Ascending aorta (tissue), 2 donors: ENCODE results near the gene PTPRR. TPM values are rescaled to one million over a fixed set of nuclear protein-coding genes. Genes with fewer than 3 reads are reported as not detected.

Source experiments
- DNase-seq, 2 donors: peaks; one replicate each; pipeline ENCODE4 v3.0.0-alpha.2; 2019; ENCODE audit warnings: low spot score in 2 of 2
- H3K27ac ChIP-seq, 2 donors: fragments of 200-600 bp; sonication (generic); one replicate each; pipeline ENCODE4 v1.5.1; 2016 to 2017; ENCODE audit warnings: mild to moderate bottlenecking in 1 of 2
- H3K27me3 ChIP-seq: fragments of 200-600 bp; sonication (generic); one replicate; pipeline ENCODE4 v1.5.1; 2017
- H3K36me3 ChIP-seq, 2 donors: fragments of 200-600 bp; sonication (generic); one replicate each; pipeline ENCODE4 v1.5.1; 2016
- H3K4me1 ChIP-seq, 2 donors: fragments of 200-600 bp; sonication (generic); one replicate each; pipeline ENCODE4 v1.5.1; 2016 to 2017; ENCODE audit warnings: mild to moderate bottlenecking in 1 of 2
- H3K4me3 ChIP-seq, 2 donors: fragments of 200-600 bp; sonication (generic); one replicate each; pipeline ENCODE4 v1.5.1; 2016 to 2017; ENCODE audit warnings: mild to moderate bottlenecking in 1 of 2
- H3K9me3 ChIP-seq, 2 donors: fragments of 200-600 bp; sonication (generic); one replicate each; pipeline ENCODE4 v1.5.1; 2016
- intact Hi-C: fragments of 100-400 bp; cut with DNase I; formaldehyde crosslinking; loops from one replicate; pipeline ENCODE4 v1.15.1; 2023
- total RNA-seq: library from RNA; depleted of rRNA; stranded (reverse); fragments of >200 nt; gene quantifications from one replicate; pipeline ENCODE4 v1.1.0, GENCODE V29; 2016
- TF ChIP-seq, protein P1 (sequence below), 3 experiments: fragments of 200-600 bp in 2 of 3; fragments of 450-650 bp in 1 of 3; sonication (generic) in 2 of 3; IDR thresholded peaks; one replicate each; pipeline ENCODE4 v1.5.1; 2016 to 2019; ENCODE audit warnings: antibody characterized with exemption in 3 of 3, mild to moderate bottlenecking in 1 of 3, moderate library complexity in 1 of 3

Gene PTPRR
- total RNA-seq, 1 donor from 2014 or later = not detected

DNA sequence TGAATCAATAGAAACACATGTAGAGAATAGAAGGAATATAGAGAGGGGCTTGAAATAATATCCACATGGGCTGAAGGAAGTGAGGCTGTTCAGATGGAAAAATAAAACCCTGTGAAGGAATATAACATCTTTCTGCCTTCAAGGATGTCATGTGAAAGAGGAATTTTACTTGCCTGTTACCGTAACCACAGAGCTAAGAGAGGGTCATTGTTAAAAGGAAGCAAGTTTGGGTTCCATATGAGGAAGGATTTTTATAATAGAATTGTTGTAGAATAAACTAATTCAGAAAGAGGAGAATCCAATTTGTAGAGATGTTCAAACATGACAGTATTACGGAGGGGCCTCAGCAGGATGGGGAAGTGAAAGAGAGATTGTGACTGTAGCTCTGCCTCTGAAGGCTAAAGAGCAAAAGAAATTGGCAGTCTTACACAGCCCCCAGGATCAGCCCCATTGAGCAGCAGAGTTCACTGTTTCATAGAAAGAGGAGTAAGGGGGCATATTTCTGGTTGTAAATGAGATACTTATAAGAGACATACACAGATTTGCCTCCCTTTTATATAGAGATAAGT lies 41.8 kb upstream of the PTPRR start:
- TF ChIP-seq, protein P1, sequence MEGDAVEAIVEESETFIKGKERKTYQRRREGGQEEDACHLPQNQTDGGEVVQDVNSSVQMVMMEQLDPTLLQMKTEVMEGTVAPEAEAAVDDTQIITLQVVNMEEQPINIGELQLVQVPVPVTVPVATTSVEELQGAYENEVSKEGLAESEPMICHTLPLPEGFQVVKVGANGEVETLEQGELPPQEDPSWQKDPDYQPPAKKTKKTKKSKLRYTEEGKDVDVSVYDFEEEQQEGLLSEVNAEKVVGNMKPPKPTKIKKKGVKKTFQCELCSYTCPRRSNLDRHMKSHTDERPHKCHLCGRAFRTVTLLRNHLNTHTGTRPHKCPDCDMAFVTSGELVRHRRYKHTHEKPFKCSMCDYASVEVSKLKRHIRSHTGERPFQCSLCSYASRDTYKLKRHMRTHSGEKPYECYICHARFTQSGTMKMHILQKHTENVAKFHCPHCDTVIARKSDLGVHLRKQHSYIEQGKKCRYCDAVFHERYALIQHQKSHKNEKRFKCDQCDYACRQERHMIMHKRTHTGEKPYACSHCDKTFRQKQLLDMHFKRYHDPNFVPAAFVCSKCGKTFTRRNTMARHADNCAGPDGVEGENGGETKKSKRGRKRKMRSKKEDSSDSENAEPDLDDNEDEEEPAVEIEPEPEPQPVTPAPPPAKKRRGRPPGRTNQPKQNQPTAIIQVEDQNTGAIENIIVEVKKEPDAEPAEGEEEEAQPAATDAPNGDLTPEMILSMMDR (IDR thresholded peaks at IDR 0.05) = no peak
- no peak overlapping the region for H3K4me3 ChIP-seq
- no peak overlapping the region for H3K27ac ChIP-seq
- H3K9me3 ChIP-seq = no peaks in the 10 kb centered on the region
- intact Hi-C loops = no loop called here
- DNase-seq = no peak
- H3K4me1 ChIP-seq = no peaks in the 10 kb centered on the region
- no peaks in the 10 kb centered on the region for H3K27me3 ChIP-seq
- no peaks in the 10 kb centered on the region for H3K36me3 ChIP-seq

DNA sequence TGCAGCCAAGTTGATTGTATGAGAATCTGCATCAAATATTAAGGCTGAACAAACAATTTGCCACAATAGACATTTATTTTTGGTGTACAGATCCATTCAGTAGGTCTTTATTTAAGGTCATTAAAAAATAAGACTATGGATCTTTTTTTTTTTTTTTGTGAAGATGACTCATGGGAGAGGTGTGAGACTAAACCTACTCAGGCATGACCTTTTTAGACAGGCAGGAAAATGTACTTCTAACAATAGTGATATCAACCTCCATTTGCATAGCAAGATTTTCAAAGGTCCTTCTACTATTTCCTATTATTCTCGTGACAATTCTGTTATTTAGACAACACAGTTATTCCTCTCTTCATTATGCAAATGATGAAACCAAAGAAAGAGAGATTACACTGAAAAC lies 39.9 kb upstream of the PTPRR start:
- Histone ChIP-seq H3K27me3 (no peaks in the 10 kb centered on the region), H3K27ac (no peak overlapping the region), H3K4me3 (no peak overlapping the region), H3K4me1 (no peaks in the 10 kb centered on the region), H3K9me3 (no peaks in the 10 kb centered on the region), H3K36me3 (no peaks in the 10 kb centered on the region)
- TF ChIP-seq, protein P1 (IDR thresholded peaks at IDR 0.05) = no peak
- intact Hi-C loops = no loop called here
- no peak for DNase-seq

DNA sequence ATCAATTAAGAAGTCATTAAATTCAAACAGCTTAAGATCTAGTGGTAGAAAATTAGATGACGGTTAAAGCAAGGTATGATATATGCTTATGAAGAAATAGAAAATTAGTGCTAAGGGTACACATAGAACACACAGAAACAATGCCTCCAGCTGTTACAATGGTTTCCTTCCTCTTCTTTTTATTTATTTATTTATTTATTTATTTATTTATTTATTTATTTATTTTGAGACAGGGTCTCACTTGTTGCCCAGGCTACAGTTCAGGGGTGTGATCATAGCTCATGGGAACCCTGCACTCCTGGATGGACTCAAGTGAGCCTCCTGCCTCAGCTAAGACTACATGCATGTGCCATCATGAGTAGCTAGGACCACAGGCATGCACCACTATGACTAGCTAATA lies 34.9 kb upstream of the PTPRR start:
- H3K27me3 ChIP-seq = no peaks in the 10 kb centered on the region
- H3K4me3 ChIP-seq = no peak overlapping the region
- no peaks in the 10 kb centered on the region for H3K4me1 ChIP-seq
- intact Hi-C loops = no loop called here
- no peak for DNase-seq
- TF ChIP-seq, protein P1 (IDR thresholded peaks at IDR 0.05) = no peak
- H3K27ac ChIP-seq = no peak overlapping the region
- no peaks in the 10 kb centered on the region for H3K36me3 ChIP-seq
- no peaks in the 10 kb centered on the region for H3K9me3 ChIP-seq

DNA sequence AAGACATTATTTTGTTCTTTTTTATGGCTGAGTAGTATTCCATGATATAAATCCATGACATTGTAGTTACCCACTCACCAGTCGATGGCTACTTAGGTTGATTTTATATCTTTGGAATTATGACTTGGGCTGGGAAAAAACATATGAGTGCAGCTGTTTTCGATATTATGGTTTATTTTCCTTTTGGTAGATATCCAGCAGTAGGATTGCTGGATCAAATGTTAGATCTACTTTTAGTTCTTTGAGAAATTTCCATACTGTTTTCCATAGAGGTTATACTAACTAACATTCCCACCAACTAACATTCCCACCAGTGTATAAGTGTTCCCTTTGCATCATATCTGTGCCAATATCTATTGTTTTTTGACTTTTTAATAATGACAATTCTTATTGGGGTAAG lies 29.9 kb upstream of the PTPRR start:
- Histone ChIP-seq H3K27me3 (no peaks in the 10 kb centered on the region), H3K9me3 (no peaks in the 10 kb centered on the region), H3K4me1 (no peaks in the 10 kb centered on the region), H3K27ac (no peak overlapping the region), H3K36me3 (no peaks in the 10 kb centered on the region), H3K4me3 (no peak overlapping the region)
- TF ChIP-seq, protein P1 (IDR thresholded peaks at IDR 0.05) = no peak
- DNase-seq = no peak
- intact Hi-C loops = no loop called here

DNA sequence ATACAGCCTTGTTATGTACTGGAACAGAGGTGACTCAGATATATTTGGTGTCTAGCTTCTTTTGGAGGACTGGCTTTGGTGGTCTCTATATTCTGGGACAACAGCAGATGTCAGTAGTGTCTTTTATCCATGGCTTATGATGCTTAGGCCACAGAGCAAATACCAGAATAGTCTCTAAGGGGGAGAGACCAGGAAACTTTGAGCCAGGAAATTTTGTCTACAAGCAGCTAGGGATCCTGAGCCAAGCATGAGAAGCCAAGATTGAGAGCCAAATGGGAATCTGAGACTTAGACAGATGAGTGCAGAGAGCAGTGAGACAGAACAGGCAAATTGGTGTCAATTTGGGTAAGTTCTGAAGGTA lies 28.4 kb upstream of the PTPRR start:
- no peak for DNase-seq
- intact Hi-C loops = loop anchor here (5.0 kb wide), 1 partner anchor 63 kb away; no protein-coding TSS in a partner anchor
- Histone ChIP-seq H3K27ac (no peak overlapping the region), H3K9me3 (no peaks in the 10 kb centered on the region), H3K4me3 (no peak overlapping the region), H3K27me3 (no peaks in the 10 kb centered on the region), H3K36me3 (no peaks in the 10 kb centered on the region), H3K4me1 (no peaks in the 10 kb centered on the region)
- TF ChIP-seq, protein P1 (IDR thresholded peaks at IDR 0.05) = no peak
